Limb (tissue), 2 donors: ENCODE measurements around the gene DENND1A.

Source experiments
- DNase-seq, 2 donors: peaks; one replicate each; pipeline ENCODE4 v3.0.0-alpha.2; 2016; ENCODE audit errors: extremely low spot score in 2 of 2

Gene DENND1A

GRCh38 chr9:123689701-123690428, 240.1 kb downstream of the DENND1A start:
- no peak for DNase-seq

GRCh38 chr9:123687246-123687751, 242.6 kb downstream of the DENND1A start:
- peak in 1 of 2 donors; percentile 28 for DNase-seq

GRCh38 chr9:123686829-123687192, 243.1 kb downstream of the DENND1A start:
- no peak for DNase-seq

GRCh38 chr9:123686131-123686828, 243.6 kb downstream of the DENND1A start:
- peak; percentile 42 to 48 for DNase-seq

- no peak for DNase-seq
These were observed 244.3 kb downstream of the DENND1A start for GRCh38 chr9:123685489-123686083.

GRCh38 chr9:123684393-123685149, 245.4 kb downstream of the DENND1A start:
- DNase-seq: no peak

GRCh38 chr9:123682746-123683145, 247.2 kb downstream of the DENND1A start:
- DNase-seq: no peak

- DNase-seq: no peak
These were observed 249.6 kb downstream of the DENND1A start for GRCh38 chr9:123680352-123680751.

GRCh38 chr9:123679330-123679987, 250.5 kb downstream of the DENND1A start:
- DNase-seq: no peak

- no peak for DNase-seq
These were observed 251.0 kb downstream of the DENND1A start for GRCh38 chr9:123678878-123679329.

GRCh38 chr9:123678038-123678877, 251.7 kb downstream of the DENND1A start:
- DNase-seq: no peak

- DNase-seq: no peak
These were observed 253.1 kb downstream of the DENND1A start for GRCh38 chr9:123676869-123677268.

GRCh38 chr9:123669346-123669745, 260.6 kb downstream of the DENND1A start:
- DNase-seq: no peak

- no peak for DNase-seq
These were observed 266.4 kb downstream of the DENND1A start for GRCh38 chr9:123663529-123663928.

- DNase-seq: no peak
These were observed 267.7 kb downstream of the DENND1A start for GRCh38 chr9:123662057-123662776.

GRCh38 chr9:123660691-123661466, 269.0 kb downstream of the DENND1A start:
- DNase-seq: no peak

GRCh38 chr9:123659358-123659757, 270.6 kb downstream of the DENND1A start:
- DNase-seq: no peak

GRCh38 chr9:123658792-123659191, 271.1 kb downstream of the DENND1A start:
- no peak for DNase-seq

- no peak for DNase-seq
These were observed 272.0 kb downstream of the DENND1A start for GRCh38 chr9:123657941-123658340.
